Epithelial cell of prostate (primary cell): ENCODE data around the gene CARM1.
"Not testable (repeated sequence)": the region's sequence is repeated elsewhere in the genome, so short reads cannot be mapped to it uniquely, and the experiment has no call there.

Experiments used
- DNase-seq: peaks from one replicate; pipeline ENCODE4 v3.0.0-alpha.2; 2011; ENCODE audit warnings: low read depth, low spot score
- H3K27ac ChIP-seq: fragments of 450-650 bp; 2 replicates; pipeline ENCODE4 v1.5.1; 2017; ENCODE audit warnings: mild to moderate bottlenecking

CARM1 gene

GRCh38 chr19:10842788-10843187 lies 28.6 kb upstream of the CARM1 start:
- H3K27ac ChIP-seq: no peak overlapping the region
- no peak for DNase-seq

- no peak overlapping the region for H3K27ac ChIP-seq
- DNase-seq: no peak
Measured at GRCh38 chr19:10846500-10847202, 24.7 kb upstream of the CARM1 start.

GRCh38 chr19:10848230-10848856 lies 23.0 kb upstream of the CARM1 start, which contains the start of gene C19orf38:
Gene C19orf38, plus strand, starts transcription at chr19:10848415. Its CDS starts 94 bp downstream, at chr19:10848509.
- no peak within 1 kb of the TSS for H3K27ac ChIP-seq
- no peak for DNase-seq

- DNase-seq: no peak
- H3K27ac ChIP-seq: no peak overlapping the region
Measured at GRCh38 chr19:10850631-10851030, 20.7 kb upstream of the CARM1 start.

GRCh38 chr19:10852098-10852800 lies 19.1 kb upstream of the CARM1 start:
- H3K27ac ChIP-seq: peak overlapping the region; percentile 12
- DNase-seq: peak; percentile 31

- no peak overlapping the region for H3K27ac ChIP-seq
- DNase-seq: no peak
Measured at GRCh38 chr19:10852941-10853340, 18.4 kb upstream of the CARM1 start.

GRCh38 chr19:10854350-10855089 lies 16.8 kb upstream of the CARM1 start:
- DNase-seq: no peak
- no peak overlapping the region for H3K27ac ChIP-seq

GRCh38 chr19:10855879-10856522 lies 15.4 kb upstream of the CARM1 start:
- no peak overlapping the region for H3K27ac ChIP-seq
- no peak for DNase-seq

GRCh38 chr19:10856899-10857298 lies 14.5 kb upstream of the CARM1 start:
- not testable (repeated sequence) for H3K27ac ChIP-seq, DNase-seq

GRCh38 chr19:10858204-10858828 lies 13.0 kb upstream of the CARM1 start:
- no peak overlapping the region for H3K27ac ChIP-seq
- DNase-seq: no peak

GRCh38 chr19:10861103-10861651 lies 10.2 kb upstream of the CARM1 start:
- no peak overlapping the region for H3K27ac ChIP-seq
- no peak for DNase-seq

GRCh38 chr19:10862561-10863106 lies 8.7 kb upstream of the CARM1 start:
- H3K27ac ChIP-seq: peak overlapping the region; percentile 5
- no peak for DNase-seq

GRCh38 chr19:10863107-10863717 lies 8.1 kb upstream of the CARM1 start:
- no peak for DNase-seq
- H3K27ac ChIP-seq: peak overlapping the region; percentile 5

- no peak overlapping the region for H3K27ac ChIP-seq
- no peak for DNase-seq
Measured at GRCh38 chr19:10864538-10864899, 6.8 kb upstream of the CARM1 start.

- DNase-seq: no peak
- H3K27ac ChIP-seq: no peak overlapping the region
Measured at GRCh38 chr19:10866495-10866894, 4.9 kb upstream of the CARM1 start.

GRCh38 chr19:10868872-10869547 lies 2.3 kb upstream of the CARM1 start:
- no peak overlapping the region for H3K27ac ChIP-seq
- DNase-seq: no peak

GRCh38 chr19:10869872-10870311 lies 1.5 kb upstream of the CARM1 start:
- H3K27ac ChIP-seq, DNase-seq: not testable (repeated sequence)

GRCh38 chr19:10870501-10870954 lies 825 bp upstream of the CARM1 start:
- H3K27ac ChIP-seq: peak overlapping the region; percentile 40
- DNase-seq: no peak
